GM12874 (cell line): Measurements from ENCODE around the gene PMFBP1.

Experiments
- CTCF ChIP-seq: IDR thresholded peaks from 2 replicates; pipeline ENCODE4 v1.5.1; 2011; ENCODE audit warnings: low read depth, mild to moderate bottlenecking, control low read depth, low read length, moderate library complexity; ENCODE audit not compliant: insufficient read depth

Gene PMFBP1

GRCh38 chr16:72188541-72188940 lies 16.6 kb upstream of the PMFBP1 start:
- TF ChIP-seq CTCF, result no peak

- no peak for TF ChIP-seq CTCF
These were observed 15.6 kb upstream of the PMFBP1 start for GRCh38 chr16:72187551-72187950.

GRCh38 chr16:72182976-72183375 lies 11.0 kb upstream of the PMFBP1 start:
- TF ChIP-seq CTCF, result no peak

GRCh38 chr16:72179204-72179970 lies 7.4 kb upstream of the PMFBP1 start:
- TF ChIP-seq CTCF, result no peak

GRCh38 chr16:72174726-72175125 lies 2.8 kb upstream of the PMFBP1 start:
- no peak for TF ChIP-seq CTCF

GRCh38 chr16:72173997-72174396 lies 2.0 kb upstream of the PMFBP1 start:
- TF ChIP-seq CTCF, result no peak

- TF ChIP-seq CTCF, result no peak
These were observed 719 bp downstream of the PMFBP1 start for GRCh38 chr16:72171236-72171635.
